ENCODE measurements around the gene POLR2E.
A peak's percentile ranks its signal among the peaks of the same experiment; 100 is the strongest.

DNA sequence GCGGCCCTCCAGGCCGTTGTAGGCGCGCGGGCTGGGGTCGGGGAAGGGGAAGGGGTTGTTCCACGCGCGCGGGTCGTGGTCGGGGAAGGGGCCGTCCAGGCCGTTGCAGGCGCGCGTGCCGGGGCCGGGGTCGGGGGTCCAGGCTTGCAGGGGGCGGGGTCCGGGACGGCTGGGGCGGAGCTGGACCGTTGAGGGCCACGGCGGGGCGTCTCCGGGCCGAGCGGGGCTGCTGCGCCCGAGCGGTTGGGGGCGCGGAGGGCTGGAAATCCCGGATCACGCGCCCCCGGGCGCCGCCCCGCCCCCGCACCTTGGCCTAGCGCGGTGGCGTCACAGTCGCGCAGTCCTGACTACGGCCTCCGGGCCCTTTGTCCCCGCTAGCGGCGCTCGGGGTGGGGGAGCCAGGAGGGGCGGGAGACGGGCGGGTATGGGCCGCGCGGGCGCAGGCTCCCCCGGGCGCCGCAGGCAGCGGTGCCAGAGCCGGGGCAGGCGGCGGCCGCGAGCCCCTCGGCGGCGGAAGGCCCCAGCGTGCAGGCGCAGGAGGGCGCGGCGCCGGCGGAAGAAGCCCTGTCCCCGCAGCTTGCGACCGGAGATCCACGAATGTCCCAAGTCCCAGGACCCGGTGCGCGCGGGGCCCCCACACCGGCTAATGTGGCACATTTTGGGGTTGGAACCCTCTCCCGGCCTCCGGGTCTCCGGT is 9.3 kb upstream of the POLR2E start:
- TF ChIP-seq, protein P1, sequence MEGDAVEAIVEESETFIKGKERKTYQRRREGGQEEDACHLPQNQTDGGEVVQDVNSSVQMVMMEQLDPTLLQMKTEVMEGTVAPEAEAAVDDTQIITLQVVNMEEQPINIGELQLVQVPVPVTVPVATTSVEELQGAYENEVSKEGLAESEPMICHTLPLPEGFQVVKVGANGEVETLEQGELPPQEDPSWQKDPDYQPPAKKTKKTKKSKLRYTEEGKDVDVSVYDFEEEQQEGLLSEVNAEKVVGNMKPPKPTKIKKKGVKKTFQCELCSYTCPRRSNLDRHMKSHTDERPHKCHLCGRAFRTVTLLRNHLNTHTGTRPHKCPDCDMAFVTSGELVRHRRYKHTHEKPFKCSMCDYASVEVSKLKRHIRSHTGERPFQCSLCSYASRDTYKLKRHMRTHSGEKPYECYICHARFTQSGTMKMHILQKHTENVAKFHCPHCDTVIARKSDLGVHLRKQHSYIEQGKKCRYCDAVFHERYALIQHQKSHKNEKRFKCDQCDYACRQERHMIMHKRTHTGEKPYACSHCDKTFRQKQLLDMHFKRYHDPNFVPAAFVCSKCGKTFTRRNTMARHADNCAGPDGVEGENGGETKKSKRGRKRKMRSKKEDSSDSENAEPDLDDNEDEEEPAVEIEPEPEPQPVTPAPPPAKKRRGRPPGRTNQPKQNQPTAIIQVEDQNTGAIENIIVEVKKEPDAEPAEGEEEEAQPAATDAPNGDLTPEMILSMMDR (IDR thresholded peaks at IDR 0.05; ENCODE audit: low read depth, low read length, missing input control), result no peak
- no peak for TF ChIP-seq YY1 (IDR thresholded peaks at IDR 0.05)
- TF ChIP-seq, protein P2, sequence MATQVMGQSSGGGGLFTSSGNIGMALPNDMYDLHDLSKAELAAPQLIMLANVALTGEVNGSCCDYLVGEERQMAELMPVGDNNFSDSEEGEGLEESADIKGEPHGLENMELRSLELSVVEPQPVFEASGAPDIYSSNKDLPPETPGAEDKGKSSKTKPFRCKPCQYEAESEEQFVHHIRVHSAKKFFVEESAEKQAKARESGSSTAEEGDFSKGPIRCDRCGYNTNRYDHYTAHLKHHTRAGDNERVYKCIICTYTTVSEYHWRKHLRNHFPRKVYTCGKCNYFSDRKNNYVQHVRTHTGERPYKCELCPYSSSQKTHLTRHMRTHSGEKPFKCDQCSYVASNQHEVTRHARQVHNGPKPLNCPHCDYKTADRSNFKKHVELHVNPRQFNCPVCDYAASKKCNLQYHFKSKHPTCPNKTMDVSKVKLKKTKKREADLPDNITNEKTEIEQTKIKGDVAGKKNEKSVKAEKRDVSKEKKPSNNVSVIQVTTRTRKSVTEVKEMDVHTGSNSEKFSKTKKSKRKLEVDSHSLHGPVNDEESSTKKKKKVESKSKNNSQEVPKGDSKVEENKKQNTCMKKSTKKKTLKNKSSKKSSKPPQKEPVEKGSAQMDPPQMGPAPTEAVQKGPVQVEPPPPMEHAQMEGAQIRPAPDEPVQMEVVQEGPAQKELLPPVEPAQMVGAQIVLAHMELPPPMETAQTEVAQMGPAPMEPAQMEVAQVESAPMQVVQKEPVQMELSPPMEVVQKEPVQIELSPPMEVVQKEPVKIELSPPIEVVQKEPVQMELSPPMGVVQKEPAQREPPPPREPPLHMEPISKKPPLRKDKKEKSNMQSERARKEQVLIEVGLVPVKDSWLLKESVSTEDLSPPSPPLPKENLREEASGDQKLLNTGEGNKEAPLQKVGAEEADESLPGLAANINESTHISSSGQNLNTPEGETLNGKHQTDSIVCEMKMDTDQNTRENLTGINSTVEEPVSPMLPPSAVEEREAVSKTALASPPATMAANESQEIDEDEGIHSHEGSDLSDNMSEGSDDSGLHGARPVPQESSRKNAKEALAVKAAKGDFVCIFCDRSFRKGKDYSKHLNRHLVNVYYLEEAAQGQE (IDR thresholded peaks at IDR 0.05), result no peak
- TF ChIP-seq JUND (IDR thresholded peaks at IDR 0.05), result no peak
- TF ChIP-seq TAF1 (conservative IDR thresholded peaks at IDR 0.05), result no peak
- peak in 1 of 2 donors; percentile 71 for TF ChIP-seq EGR1 (IDR thresholded peaks at IDR 0.05; ENCODE audit: low read depth in 2 of 2)
- TF ChIP-seq RAD21 (IDR thresholded peaks at IDR 0.05), result no peak
- TF ChIP-seq, protein P3, sequence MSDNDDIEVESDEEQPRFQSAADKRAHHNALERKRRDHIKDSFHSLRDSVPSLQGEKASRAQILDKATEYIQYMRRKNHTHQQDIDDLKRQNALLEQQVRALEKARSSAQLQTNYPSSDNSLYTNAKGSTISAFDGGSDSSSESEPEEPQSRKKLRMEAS (IDR thresholded peaks at IDR 0.05), result no peak
- no peak for TF ChIP-seq SP1 (IDR thresholded peaks at IDR 0.05)
- TF ChIP-seq, protein P4, sequence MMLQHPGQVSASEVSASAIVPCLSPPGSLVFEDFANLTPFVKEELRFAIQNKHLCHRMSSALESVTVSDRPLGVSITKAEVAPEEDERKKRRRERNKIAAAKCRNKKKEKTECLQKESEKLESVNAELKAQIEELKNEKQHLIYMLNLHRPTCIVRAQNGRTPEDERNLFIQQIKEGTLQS (IDR thresholded peaks at IDR 0.05), result no peak
- TF ChIP-seq GABPA (IDR thresholded peaks at IDR 0.05 in 1 of 2, conservative IDR thresholded peaks at IDR 0.05 in 1 of 2), result no peak
- TF ChIP-seq, protein P5, sequence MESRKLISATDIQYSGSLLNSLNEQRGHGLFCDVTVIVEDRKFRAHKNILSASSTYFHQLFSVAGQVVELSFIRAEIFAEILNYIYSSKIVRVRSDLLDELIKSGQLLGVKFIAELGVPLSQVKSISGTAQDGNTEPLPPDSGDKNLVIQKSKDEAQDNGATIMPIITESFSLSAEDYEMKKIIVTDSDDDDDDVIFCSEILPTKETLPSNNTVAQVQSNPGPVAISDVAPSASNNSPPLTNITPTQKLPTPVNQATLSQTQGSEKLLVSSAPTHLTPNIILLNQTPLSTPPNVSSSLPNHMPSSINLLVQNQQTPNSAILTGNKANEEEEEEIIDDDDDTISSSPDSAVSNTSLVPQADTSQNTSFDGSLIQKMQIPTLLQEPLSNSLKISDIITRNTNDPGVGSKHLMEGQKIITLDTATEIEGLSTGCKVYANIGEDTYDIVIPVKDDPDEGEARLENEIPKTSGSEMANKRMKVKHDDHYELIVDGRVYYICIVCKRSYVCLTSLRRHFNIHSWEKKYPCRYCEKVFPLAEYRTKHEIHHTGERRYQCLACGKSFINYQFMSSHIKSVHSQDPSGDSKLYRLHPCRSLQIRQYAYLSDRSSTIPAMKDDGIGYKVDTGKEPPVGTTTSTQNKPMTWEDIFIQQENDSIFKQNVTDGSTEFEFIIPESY (IDR thresholded peaks at IDR 0.05), result no peak
- no peak for TF ChIP-seq HNF4A (conservative IDR thresholded peaks at IDR 0.05)
- TF ChIP-seq HNF4G (IDR thresholded peaks at IDR 0.05), result no peak
